PC-9 (cell line): ENCODE measurements around the gene PLRG1.
"Not testable (repeated sequence)": the region's sequence is repeated elsewhere in the genome, so short reads cannot be mapped to it uniquely, and the experiment has no call there.

ENCODE experiments used
- CTCF ChIP-seq: fragments of 200-600 bp; sonication (generic); conservative IDR thresholded peaks from 2 replicates; pipeline ENCODE4 v1.6.1; 2017; ENCODE audit warnings: mixed run types, antibody characterized with exemption, mild to moderate bottlenecking, moderate library complexity
- EZH2 ChIP-seq: fragments of 200-600 bp; sonication (generic); IDR thresholded peaks from 2 replicates; pipeline ENCODE4 v1.8.0; 2017; ENCODE audit warnings: antibody characterized with exemption, low read depth

- not testable (repeated sequence) for TF ChIP-seq CTCF, EZH2
These were observed 44.1 kb upstream of the PLRG1 start for GRCh38 chr4:154594343-154594742.
